HCT116 (cell line): Measurements from ENCODE around the gene UGT1A7. TPM values are rescaled to one million over a fixed set of nuclear protein-coding genes. Genes with fewer than 3 reads are reported as not detected.

Experiments used
- ATAC-seq: fragments of 200-7000 bp; cut with Tn5 transposase; 2 replicates; pipeline ENCODE4 v1.9.1; 2020; ENCODE audit warnings: mild to moderate bottlenecking, moderate library complexity
- BruUV-seq: library from RNA; stranded (reverse); fragments of 400-500 nt; replicated peaks from 2 replicates; lab custom pipeline; 2021; lab: Mats Ljungman, UMichigan
- CTCF ChIA-PET: fragments of 300-600 bp; sonication (Branson Sonifier 250); formaldehyde crosslinking; loops from one replicate; lab custom pipeline; 2021; ENCODE audit warnings: antibody characterized with exemption; lab: Charles Lee
- POLR2A ChIA-PET: fragments of 300-600, 350-600 bp; sonication (Branson Sonifier 250); formaldehyde crosslinking; loops from one replicate; lab custom pipeline; 2021; ENCODE audit warnings: antibody characterized with exemption; lab: Charles Lee
- RAD21 ChIA-PET, 2 experiments: fragments of 300-600 bp; sonication (Branson Sonifier 250); formaldehyde crosslinking; loops; one replicate each; lab custom pipeline; 2023; ENCODE audit warnings: low total read pairs in 2 of 2; ENCODE audit not compliant: uncharacterized antibody in 2 of 2, unreplicated experiment in 2 of 2, low non-redundant PET in 1 of 2; lab: Charles Lee
- DNase-seq: peaks from one replicate; pipeline ENCODE4 v3.0.0-alpha.2; 2010; ENCODE audit warnings: low read depth, low spot score
- H2AFZ ChIP-seq: fragments of 200-600 bp; shearing (Covaris generic), sonication (generic); 2 replicates; pipeline ENCODE4 v1.6.1; 2017; ENCODE audit warnings: low read depth, mixed run types, mixed read lengths, antibody characterized with exemption, low read length; ENCODE audit not compliant: poor library complexity, severe bottlenecking
- H3K27ac ChIP-seq: 2 replicates; pipeline ENCODE4 v1.5.1; 2012; ENCODE audit warnings: low read depth, low read length
- H3K27me3 ChIP-seq: fragments of 200-600 bp; sonication (generic); 2 replicates; pipeline ENCODE4 v1.6.1; 2016; ENCODE audit warnings: mixed run types, low read length, mixed read lengths; ENCODE audit not compliant: insufficient read depth
- H3K36me3 ChIP-seq, 2 experiments: fragments of 200-500 bp in 1 of 2; fragments of 200-600 bp in 1 of 2; sonication (Bioruptor generic) in 1 of 2; sonication (generic) in 1 of 2; 2 replicates each; pipeline versions ENCODE4 v1.5.1 to v1.6.1; 2014 to 2016; ENCODE audit warnings: low read length in 2 of 2, inconsistent platforms in 1 of 2, mixed read lengths in 1 of 2, mixed run types in 1 of 2; ENCODE audit not compliant: insufficient read depth in 2 of 2, control insufficient read depth in 1 of 2
- H3K4me1 ChIP-seq, 2 experiments: fragments of 200-600 bp in 1 of 2; sonication (generic) in 1 of 2; 2 replicates each; pipeline versions ENCODE4 v1.5.1 to v1.6.1; 2012 to 2017; ENCODE audit warnings: low read length in 2 of 2, inconsistent platforms in 1 of 2, mild to moderate bottlenecking in 1 of 2, mixed read lengths in 1 of 2, mixed run types in 1 of 2, moderate library complexity in 1 of 2; ENCODE audit not compliant: insufficient read depth in 2 of 2, control insufficient read depth in 1 of 2
- H3K4me2 ChIP-seq: fragments of 200-600 bp; sonication (generic); 2 replicates; pipeline ENCODE4 v1.6.1; 2017; ENCODE audit warnings: mixed run types, low read length, mixed read lengths
- H3K4me3 ChIP-seq, 2 experiments: fragments of 200-600 bp in 1 of 2; sonication (generic) in 1 of 2; replicated peaks in 1 of 2; 2 replicates each; pipeline ENCODE4 v1.5.1; 2011 to 2016; ENCODE audit warnings: low read length in 2 of 2, control low read depth in 1 of 2, low read depth in 1 of 2, mild to moderate bottlenecking in 1 of 2, mixed read lengths in 1 of 2, mixed run types in 1 of 2
- H3K79me2 ChIP-seq: fragments of 200-600 bp; sonication (generic); 2 replicates; pipeline ENCODE4 v1.6.1; 2017; ENCODE audit warnings: mild to moderate bottlenecking, mixed run types, low read length, moderate library complexity, mixed read lengths; ENCODE audit not compliant: insufficient read depth
- H3K9ac ChIP-seq: fragments of 200-600 bp; sonication (generic); 2 replicates; pipeline ENCODE4 v1.6.1; 2016; ENCODE audit warnings: low read length, mixed read lengths
- H3K9me2 ChIP-seq: fragments of 200-600 bp; sonication (generic), shearing (Covaris generic); 2 replicates; pipeline ENCODE4 v1.6.1; 2017; ENCODE audit warnings: mixed run types, mild to moderate bottlenecking, moderate library complexity; ENCODE audit not compliant: insufficient read depth
- H3K9me3 ChIP-seq, 2 experiments: fragments of 200-500 bp in 1 of 2; fragments of 200-600 bp in 1 of 2; sonication (Bioruptor generic) in 1 of 2; sonication (generic) in 1 of 2; 2 replicates each; pipeline ENCODE4 v1.6.1; 2014 to 2017; ENCODE audit warnings: low read length in 2 of 2, mixed read lengths in 2 of 2, inconsistent platforms in 1 of 2, low read depth in 1 of 2, mild to moderate bottlenecking in 1 of 2, mixed run types in 1 of 2, moderate library complexity in 1 of 2; ENCODE audit not compliant: control insufficient read depth in 1 of 2, insufficient read depth in 1 of 2
- H4K20me1 ChIP-seq: fragments of 200-600 bp; sonication (generic), shearing (Covaris generic); 2 replicates; pipeline ENCODE4 v1.6.1; 2017; ENCODE audit warnings: mixed run types, mild to moderate bottlenecking, moderate library complexity; ENCODE audit not compliant: insufficient read depth
- ELF1 ChIP-seq: IDR thresholded peaks from 2 replicates; pipeline ENCODE4 v1.6.1; 2012; ENCODE audit warnings: low read depth, borderline replicate concordance
- FOSL1 ChIP-seq: IDR thresholded peaks from 2 replicates; pipeline ENCODE4 v1.6.1; 2012; ENCODE audit warnings: low read depth
- POLR2A ChIP-seq: IDR thresholded peaks from 2 replicates; pipeline ENCODE4 v1.7.0; 2011; ENCODE audit warnings: borderline replicate concordance; ENCODE audit not compliant: insufficient read depth, insufficient read length; ENCODE audit errors: extremely low read depth
- RAD21 ChIP-seq: IDR thresholded peaks from 2 replicates; pipeline ENCODE4 v1.6.1; 2012; ENCODE audit warnings: low read depth, mild to moderate bottlenecking
- SP1 ChIP-seq: IDR thresholded peaks from 2 replicates; pipeline ENCODE4 v1.6.1; 2012; ENCODE audit warnings: low read depth
- SRF ChIP-seq: IDR thresholded peaks from 2 replicates; pipeline ENCODE4 v1.6.1; 2012; ENCODE audit warnings: low read depth
- YY1 ChIP-seq: IDR thresholded peaks from 2 replicates; pipeline ENCODE4 v1.6.1; 2011; ENCODE audit warnings: low read length, low read depth, moderate library complexity, mild to moderate bottlenecking; ENCODE audit not compliant: insufficient replicate concordance; ENCODE audit errors: extremely low read depth
- ZFX ChIP-seq: fragments of 450-650 bp; IDR thresholded peaks from 2 replicates; pipeline ENCODE4 v1.6.1; 2017
- intact Hi-C: fragments of 100-400 bp; cut with micrococcal nuclease; formaldehyde crosslinking; loops from 2 replicates; pipeline ENCODE4 v1.10.0; 2022
- total RNA-seq: library from RNA; stranded (reverse); gene quantifications from one replicate; pipeline ENCODE4 v1.2.1, GENCODE V29; 2021; ENCODE audit not compliant: unreplicated experiment
- TF ChIP-seq, protein P1 (sequence below): IDR thresholded peaks from 2 replicates; pipeline ENCODE4 v1.6.1; 2012

UGT1A7 gene
- total RNA-seq, 1 experiment from 2014 or later: not detected

DNA sequence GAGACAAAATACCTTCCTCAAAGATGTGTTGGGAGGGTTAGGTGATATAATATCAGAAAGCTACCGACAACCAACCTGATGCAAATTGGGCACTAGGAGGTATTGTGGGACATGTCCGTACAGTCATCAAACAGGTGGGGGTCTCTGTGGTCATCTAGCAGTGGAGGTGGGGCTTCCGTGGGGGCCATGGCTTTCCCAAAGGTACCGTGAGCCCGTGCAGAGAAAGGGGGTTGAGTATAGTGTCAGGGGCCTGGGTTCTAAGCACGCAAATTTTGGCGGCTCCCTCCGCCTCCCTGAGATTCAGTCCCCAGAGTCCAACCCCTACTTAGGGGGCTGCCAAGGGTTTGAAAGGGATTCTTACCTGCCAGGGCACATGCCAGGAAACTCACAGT, 140.0 kb downstream of the UGT1A7 start:
- intact Hi-C loops: no loop called here
- no peaks in the 10 kb centered on the region for H3K27me3 ChIP-seq
- TF ChIP-seq RAD21 (no peak), POLR2A (no peak)
- ChIA-PET POLR2A (no interaction called here), CTCF (no interaction called here), RAD21 (no interaction called here)
- H3K4me3 ChIP-seq: no peak overlapping the region
- DNase-seq (no peak), ATAC-seq (no peak)
- H2AFZ ChIP-seq: no peak overlapping the region
- H3K9me2 ChIP-seq: no peaks in the 10 kb centered on the region
- H3K4me1 ChIP-seq: no peaks in the 10 kb centered on the region
- H3K79me2 ChIP-seq: no peaks in the 10 kb centered on the region
- H3K36me3 ChIP-seq: no peaks in the 10 kb centered on the region
- H3K4me2 ChIP-seq: no peak overlapping the region
- no TSS peak for BruUV-seq
- H3K9me3 ChIP-seq: no peaks in the 10 kb centered on the region
- no peak overlapping the region for H3K9ac ChIP-seq
- H3K27ac ChIP-seq: no peak overlapping the region
- no peaks in the 10 kb centered on the region for H4K20me1 ChIP-seq

DNA sequence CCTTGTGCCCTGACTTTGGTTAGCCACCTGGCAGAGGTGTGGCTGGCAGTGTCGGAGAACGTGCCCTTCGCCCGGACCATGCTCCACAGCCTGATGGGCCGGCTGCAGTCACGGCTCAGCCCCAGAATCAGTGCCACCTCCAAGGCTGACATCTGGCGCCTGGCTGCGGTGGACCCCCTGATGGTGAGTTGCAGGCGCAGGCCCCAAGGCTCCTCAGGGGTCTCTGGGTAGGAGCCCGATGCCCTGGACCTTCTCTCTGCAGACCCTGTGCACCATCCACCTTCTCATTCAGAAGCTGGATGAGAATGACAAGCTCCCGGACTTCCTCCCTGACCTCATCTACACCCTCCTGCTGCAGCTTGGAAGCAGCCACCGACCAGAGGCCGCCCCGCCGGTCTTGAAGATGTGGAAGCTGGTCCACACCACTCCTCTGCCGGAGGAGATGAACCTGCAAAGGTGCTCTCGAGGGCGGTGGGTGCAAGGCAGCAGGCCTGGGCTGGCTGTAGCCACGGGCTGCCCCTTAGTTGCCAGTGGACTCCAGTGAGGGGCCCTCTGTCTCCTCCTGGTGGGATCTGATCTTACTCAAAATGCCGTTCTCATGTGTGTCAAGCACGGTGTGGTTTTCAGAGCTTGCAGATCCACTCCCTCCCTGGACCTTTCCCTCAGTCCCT, 140.5 kb downstream of the UGT1A7 start:
- CTCF ChIA-PET: no interaction called here
- no peak overlapping the region for H2AFZ ChIP-seq
- TF ChIP-seq SRF (no peak), SP1 (no peak), FOSL1 (no peak), YY1 (no peak), ELF1 (no peak), ZFX (no peak)
- TF ChIP-seq, protein P1, sequence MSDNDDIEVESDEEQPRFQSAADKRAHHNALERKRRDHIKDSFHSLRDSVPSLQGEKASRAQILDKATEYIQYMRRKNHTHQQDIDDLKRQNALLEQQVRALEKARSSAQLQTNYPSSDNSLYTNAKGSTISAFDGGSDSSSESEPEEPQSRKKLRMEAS: no peak
- TF ChIP-seq, all 23 proteins: peak for 0
- Histone ChIP-seq H3K79me2 (no peaks in the 10 kb centered on the region), H3K27ac (no peak overlapping the region), H3K9me3 (no peaks in the 10 kb centered on the region), H3K36me3 (no peaks in the 10 kb centered on the region), H3K27me3 (no peaks in the 10 kb centered on the region), H3K9ac (no peak overlapping the region), H4K20me1 (no peaks in the 10 kb centered on the region), H3K4me2 (no peak overlapping the region), H3K4me3 (no peak overlapping the region), H3K4me1 (no peaks in the 10 kb centered on the region), H3K9me2 (no peaks in the 10 kb centered on the region)
- POLR2A ChIA-PET: no interaction called here
- RAD21 ChIA-PET: no interaction called here
- no TSS peak for BruUV-seq
- ATAC-seq (no peak), DNase-seq (no peak)
- intact Hi-C loops: no loop called here

Other genes with a start within 250 kb of the UGT1A7 start
- 34.9 TPM for gene USP40, start 115.1 kb upstream of the UGT1A7 start, total RNA-seq
- not detected for gene UGT1A8, start 64.3 kb upstream of the UGT1A7 start, total RNA-seq
- gene UGT1A10, start 45.5 kb upstream of the UGT1A7 start, total RNA-seq: not detected
- not detected for gene UGT1A9, start 10.0 kb upstream of the UGT1A7 start, total RNA-seq
- not detected for gene UGT1A6, start 11.0 kb downstream of the UGT1A7 start, total RNA-seq
- gene UGT1A5, start 31.0 kb downstream of the UGT1A7 start, total RNA-seq: not detected
- 0.12 TPM for gene UGT1A4, start 36.8 kb downstream of the UGT1A7 start, total RNA-seq
- not detected for gene UGT1A3, start 47.1 kb downstream of the UGT1A7 start, total RNA-seq
- gene UGT1A1, start 78.4 kb downstream of the UGT1A7 start, total RNA-seq: not detected
- gene MROH2A, start 96.4 kb downstream of the UGT1A7 start, total RNA-seq: not detected
- gene HJURP, start 172.6 kb downstream of the UGT1A7 start, total RNA-seq: 64.1 TPM
- gene TRPM8, start 235.5 kb downstream of the UGT1A7 start, total RNA-seq: 0.39 TPM